GM12892 (cell line): ENCODE results near the gene SMIM36.

Source experiments
- POLR2A ChIP-seq: IDR thresholded peaks from 2 replicates; pipeline ENCODE4 v1.6.1; 2011; ENCODE audit warnings: low read depth, low read length, control low read depth
- POLR2AphosphoS5 ChIP-seq: IDR thresholded peaks from 2 replicates; pipeline ENCODE4 v1.6.1; 2011; ENCODE audit warnings: low read depth, low read length, control low read depth
- TAF1 ChIP-seq: IDR thresholded peaks from 2 replicates; pipeline ENCODE4 v1.6.1; 2011; ENCODE audit warnings: low read depth, mild to moderate bottlenecking, control low read depth, low read length, borderline replicate concordance

- TF ChIP-seq POLR2AphosphoS5 = no peak
- no peak for TF ChIP-seq POLR2A
- TF ChIP-seq TAF1 = no peak
These were observed 56.3 kb downstream of the SMIM36 start for GRCh38 chr17:55454906-55455474.
